A549 (cell line): ENCODE measurements around the gene IL1RAP. TPM values are rescaled to one million over a fixed set of nuclear protein-coding genes. Genes with fewer than 3 reads are reported as not detected.

ENCODE experiments used
- ATAC-seq, 2 experiments: fragments of 200-7000 bp in 1 of 2; fragments of >200 bp in 1 of 2; cut with Nextera tagmentation in 1 of 2; cut with Tn5 transposase in 1 of 2; 3 replicates each; pipeline versions ENCODE4 v1.8.0 to v1.9.1; 2018 to 2020; ENCODE audit warnings: mild to moderate bottlenecking in 1 of 2, moderate library complexity in 1 of 2
- CTCF ChIA-PET: fragments of 300-600 bp; sonication (Branson Sonifier 250); formaldehyde crosslinking; extraction: SDS; loops from one replicate; lab custom pipeline; 2021; ENCODE audit warnings: antibody characterized with exemption, inconsistent platforms; lab: Yijun Ruan, JAX
- POLR2A ChIA-PET: fragments of 350-600 bp; formaldehyde crosslinking; extraction: SDS; loops from one replicate; lab custom pipeline; 2021; ENCODE audit warnings: antibody characterized with exemption, inconsistent platforms; lab: Yijun Ruan, JAX
- DNase-seq, 2 experiments: peaks; one replicate each; pipeline versions ENCODE4 v3.0.0 to v3.0.0-alpha.2; 2011 to 2016; ENCODE audit warnings: low read depth in 1 of 2, low spot score in 1 of 2
- FAIRE-seq: peaks from 2 replicates; lab custom pipeline; 2011; peaks lifted over from hg19 to GRCh38; lab: Jason Lieb, UNC
- H3K27ac ChIP-seq, 2 experiments: fragments of >200 bp; sonication (Bioruptor Twin); formaldehyde crosslinking; 3 replicates each; pipeline ENCODE4 v1.5.1; 2016 to 2017
- H3K4me1 ChIP-seq: fragments of >200 bp; sonication (Bioruptor Twin); formaldehyde crosslinking; 3 replicates; pipeline ENCODE4 v1.6.1; 2016
- H3K4me2 ChIP-seq: fragments of >200 bp; sonication (Bioruptor Twin); formaldehyde crosslinking; 3 replicates; pipeline ENCODE4 v1.6.1; 2016
- H3K4me3 ChIP-seq: fragments of >200 bp; sonication (Bioruptor Twin); formaldehyde crosslinking; 3 replicates; pipeline ENCODE4 v1.5.1; 2016
- H3K9me3 ChIP-seq: fragments of >200 bp; sonication (Bioruptor Twin); formaldehyde crosslinking; 3 replicates; pipeline ENCODE4 v1.6.1; 2016
- CBX8 ChIP-seq: fragments of 200-600 bp; sonication (generic); IDR thresholded peaks from 2 replicates; pipeline ENCODE4 v1.6.1; 2016
- EHMT2 ChIP-seq: fragments of 200-600 bp; sonication (generic); IDR thresholded peaks from 2 replicates; pipeline ENCODE4 v1.6.1; 2016; ENCODE audit warnings: antibody characterized with exemption, low read depth, mild to moderate bottlenecking, moderate library complexity
- ELK1 ChIP-seq: fragments of 150-350 bp; IDR thresholded peaks from 2 replicates; pipeline ENCODE4 v1.6.1; 2014; ENCODE audit warnings: low read depth, mild to moderate bottlenecking, low read length
- EP300 ChIP-seq, 2 experiments: fragments of >200 bp; sonication (Bioruptor Twin); formaldehyde crosslinking; IDR thresholded peaks; 2 replicates in 1 of 2; 3 replicates in 1 of 2; pipeline ENCODE4 v1.6.1; 2016 to 2017
- ESRRA ChIP-seq: fragments of 150-350 bp; IDR thresholded peaks from 2 replicates; pipeline ENCODE4 v1.6.1; 2014; ENCODE audit warnings: mild to moderate bottlenecking, low read length, borderline replicate concordance
- FOSB ChIP-seq: fragments of 250-450 bp; sonication (Bioruptor Pico); IDR thresholded peaks from 2 replicates; pipeline ENCODE4 v1.5.0; 2020; ENCODE audit warnings: mild to moderate bottlenecking, moderate library complexity
- FOXS1 ChIP-seq: fragments of 250-450 bp; sonication (Bioruptor Pico); IDR thresholded peaks from 2 replicates; pipeline ENCODE4 v1.5.0; 2020; ENCODE audit warnings: mild to moderate bottlenecking, moderate library complexity
- GATA3 ChIP-seq: IDR thresholded peaks from 2 replicates; pipeline ENCODE4 v1.6.1; 2012; ENCODE audit warnings: borderline replicate concordance
- HDAC2 ChIP-seq: fragments of 200-600 bp; sonication (generic); IDR thresholded peaks from 2 replicates; pipeline ENCODE4 v1.6.1; 2016
- HOXA7 ChIP-seq: fragments of 250-450 bp; sonication (Bioruptor Pico); IDR thresholded peaks from 2 replicates; pipeline ENCODE4 v1.5.0; 2020; ENCODE audit warnings: mild to moderate bottlenecking, moderate library complexity
- HOXB5 ChIP-seq: fragments of 250-450 bp; sonication (Bioruptor Pico); IDR thresholded peaks from 2 replicates; pipeline ENCODE4 v1.5.0; 2020; ENCODE audit warnings: mild to moderate bottlenecking, moderate library complexity
- JUN ChIP-seq, 2 experiments: fragments of >200 bp; sonication (Bioruptor Twin); formaldehyde crosslinking; IDR thresholded peaks; 2 replicates in 1 of 2; 3 replicates in 1 of 2; pipeline ENCODE4 v1.6.1; 2016 to 2017
- KDM1A ChIP-seq: fragments of 200-600 bp; sonication (generic); IDR thresholded peaks from 2 replicates; pipeline ENCODE4 v1.6.1; 2016; ENCODE audit warnings: low read depth, mild to moderate bottlenecking
- MAFK ChIP-seq: fragments of 450-650 bp; IDR thresholded peaks from 2 replicates; pipeline ENCODE4 v1.6.1; 2014; ENCODE audit not compliant: partially characterized antibody
- PBX3 ChIP-seq: IDR thresholded peaks from 2 replicates; pipeline ENCODE4 v1.6.1; 2012
- TP53 ChIP-seq: fragments of 250-450 bp; sonication (Bioruptor Pico); IDR thresholded peaks from 2 replicates; pipeline ENCODE4 v1.5.0; 2021; ENCODE audit warnings: mild to moderate bottlenecking, moderate library complexity
- ZC3H11A ChIP-seq: fragments of 450-650 bp; IDR thresholded peaks from 2 replicates; pipeline ENCODE4 v1.6.1; 2014; ENCODE audit warnings: antibody characterized with exemption, mild to moderate bottlenecking
- ZFP36 ChIP-seq: fragments of 450-650 bp; IDR thresholded peaks from 2 replicates; pipeline ENCODE4 v1.6.1; 2014; ENCODE audit warnings: borderline replicate concordance; ENCODE audit not compliant: partially characterized antibody
- WGBS: methylation state at CpG from one replicate; pipeline ENCODE4 v1.1.6; 2017; ENCODE audit errors: missing lambda C conversion rate; 5-methylcytosine and 5-hydroxymethylcytosine counted together
- polyA plus RNA-seq, 4 experiments: library from polyadenylated mRNA; depleted of rRNA in 3 of 4; stranded (reverse); fragments of >200 nt; fragmentation: RNase III in 1 of 4; extraction: RNeasy Plus Mini Kit Qiagen cat#74134 plus additional on column Dnase treatment in 1 of 4; gene quantifications; 2 replicates in 3 of 4; 3 replicates in 1 of 4; pipeline ENCODE4 v1.2.3, GENCODE V29; 2011 to 2017
- TF ChIP-seq, protein P1 (sequence below): fragments of 250-450 bp; sonication (Bioruptor Pico); IDR thresholded peaks from 2 replicates; pipeline ENCODE4 v1.5.0; 2020; ENCODE audit warnings: low read depth, mild to moderate bottlenecking, moderate library complexity
- TF ChIP-seq, protein P2 (sequence below): IDR thresholded peaks from 2 replicates; pipeline ENCODE4 v1.6.1; 2012
- TF ChIP-seq, protein P3 (sequence below): fragments of 200-600 bp; sonication (generic); IDR thresholded peaks from 2 replicates; pipeline ENCODE4 v1.6.1; 2016; ENCODE audit warnings: antibody characterized with exemption, mild to moderate bottlenecking, moderate library complexity
- TF ChIP-seq, protein P4 (sequence below): fragments of >200 bp; sonication (Bioruptor Twin); formaldehyde crosslinking; IDR thresholded peaks from 3 replicates; pipeline ENCODE4 v1.5.1; 2016

The IL1RAP gene
- polyA plus RNA-seq, 2 of the 4 experiments (the other 2 are of a cell fraction) = 3.9 to 18.5 TPM

- ChIA-PET CTCF (no interaction called here), POLR2A (no interaction called here)
- Histone ChIP-seq H3K4me3 (no peak overlapping the region), H3K27ac (no peak overlapping the region), H3K4me1 (peaks cover 22% of the 10 kb centered on the region), H3K4me2 (no peak overlapping the region), H3K9me3 (no peaks in the 10 kb centered on the region)
- no peak for TF ChIP-seq JUN (IDR thresholded peaks at IDR 0.05)
- no peak for FAIRE-seq
- no peak for ATAC-seq
- no peak for DNase-seq
- WGBS = 88% methylated on average over 3 of the region's 3 CpGs
Measured at GRCh38 chr3:190539526-190539925, 25.6 kb downstream of the IL1RAP start.

DNA sequence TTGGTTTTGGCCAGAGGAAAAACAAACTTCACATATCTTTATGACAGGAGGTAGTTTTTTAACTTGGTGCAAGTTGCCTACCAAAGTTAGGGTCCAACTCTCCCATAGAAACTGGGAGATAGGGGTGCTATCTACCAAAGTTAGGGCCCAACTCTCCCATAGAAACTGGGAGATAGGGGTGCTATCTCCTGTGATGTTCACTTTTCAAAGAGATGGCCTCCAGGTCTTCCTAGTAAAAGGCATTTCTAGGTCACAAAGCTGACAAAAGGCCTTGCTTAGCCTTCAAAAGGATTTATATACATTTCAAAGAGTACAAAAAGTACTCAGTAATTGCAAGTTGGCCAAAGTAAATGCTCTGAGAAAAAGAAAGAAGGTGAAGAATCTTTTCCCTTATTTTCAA lies 27.1 kb downstream of the IL1RAP start:
- ATAC-seq (no peak), FAIRE-seq (no peak), DNase-seq (no peak)
- ChIA-PET POLR2A (no interaction called here), CTCF (interaction anchor here (1.0 to 1.2 kb wide), 2 partner anchors 8 to 26 kb away, joined by 3 to 4 read pairs; no protein-coding TSS in a partner anchor)
- Histone ChIP-seq H3K4me1 (0 out of 3 replicates have a peak, but pooled peaks cover 10% of the 10 kb centered on the region), H3K9me3 (no peaks in the 10 kb centered on the region), H3K27ac (no peak overlapping the region; a peak in 1 of 6 replicates), H3K4me3 (no peak overlapping the region), H3K4me2 (peak overlapping the region; percentile 13; the same call in 1 of the 3 replicates)
- no peak for TF ChIP-seq ZC3H11A
- TF ChIP-seq, protein P1, sequence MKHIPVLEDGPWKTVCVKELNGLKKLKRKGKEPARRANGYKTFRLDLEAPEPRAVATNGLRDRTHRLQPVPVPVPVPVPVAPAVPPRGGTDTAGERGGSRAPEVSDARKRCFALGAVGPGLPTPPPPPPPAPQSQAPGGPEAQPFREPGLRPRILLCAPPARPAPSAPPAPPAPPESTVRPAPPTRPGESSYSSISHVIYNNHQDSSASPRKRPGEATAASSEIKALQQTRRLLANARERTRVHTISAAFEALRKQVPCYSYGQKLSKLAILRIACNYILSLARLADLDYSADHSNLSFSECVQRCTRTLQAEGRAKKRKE (CRISPR knock-in tag) = no peak
- TF ChIP-seq, protein P2, sequence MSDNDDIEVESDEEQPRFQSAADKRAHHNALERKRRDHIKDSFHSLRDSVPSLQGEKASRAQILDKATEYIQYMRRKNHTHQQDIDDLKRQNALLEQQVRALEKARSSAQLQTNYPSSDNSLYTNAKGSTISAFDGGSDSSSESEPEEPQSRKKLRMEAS = no peak
- TF ChIP-seq ZFP36 = no peak
- no peak for TF ChIP-seq ELK1

GRCh38 chr3:190541560-190541959 lies 27.7 kb downstream of the IL1RAP start:
- ATAC-seq (no peak), DNase-seq (no peak)
- no peaks in the 10 kb centered on the region for H3K9me3 ChIP-seq
- no peak overlapping the region; the same call in 2 of the 3 replicates for H3K4me2 ChIP-seq
- ChIA-PET POLR2A (no interaction called here), CTCF (interaction anchor here (1.8 kb wide), 1 partner anchor 80 kb away, joined by 3 read pairs; no protein-coding TSS in a partner anchor)
- no peak overlapping the region; a peak in 1 of 6 replicates for H3K27ac ChIP-seq
- no peak overlapping the region for H3K4me3 ChIP-seq
- WGBS = 88% methylated on average over 2 of the region's 2 CpGs
- H3K4me1 ChIP-seq = 0 out of 3 replicates have a peak, but pooled peaks cover 8% of the 10 kb centered on the region
- no peak for TF ChIP-seq TP53 (CRISPR knock-in tag)
- no peak for TF ChIP-seq JUN (IDR thresholded peaks at IDR 0.05)
- no peak for TF ChIP-seq ZFP36
- TF ChIP-seq HOXA7 = no peak
- TF ChIP-seq ESRRA = no peak
- TF ChIP-seq, all 56 proteins: peak for 0
- FAIRE-seq = no peak

GRCh38 chr3:190542846-190543245 lies 29.0 kb downstream of the IL1RAP start:
- FAIRE-seq = no peak
- CTCF ChIA-PET = interaction anchor here (1.8 kb wide), 1 partner anchor 79 kb away, joined by 3 read pairs; no protein-coding TSS in a partner anchor
- TF ChIP-seq PBX3 = no peak
- no peak for TF ChIP-seq GATA3
- TF ChIP-seq HOXB5 (CRISPR knock-in tag) = no peak
- no peak for TF ChIP-seq CBX8
- no peak for TF ChIP-seq EP300 (IDR thresholded peaks at IDR 0.05)
- TF ChIP-seq HDAC2 = no peak
- TF ChIP-seq JUN (IDR thresholded peaks at IDR 0.05) = no peak
- TF ChIP-seq EHMT2 = no peak
- no peak for TF ChIP-seq KDM1A
- no peak for TF ChIP-seq FOXS1
- no peak for TF ChIP-seq FOSB (CRISPR knock-in tag)
- no peak for TF ChIP-seq MAFK
- TF ChIP-seq, protein P3, sequence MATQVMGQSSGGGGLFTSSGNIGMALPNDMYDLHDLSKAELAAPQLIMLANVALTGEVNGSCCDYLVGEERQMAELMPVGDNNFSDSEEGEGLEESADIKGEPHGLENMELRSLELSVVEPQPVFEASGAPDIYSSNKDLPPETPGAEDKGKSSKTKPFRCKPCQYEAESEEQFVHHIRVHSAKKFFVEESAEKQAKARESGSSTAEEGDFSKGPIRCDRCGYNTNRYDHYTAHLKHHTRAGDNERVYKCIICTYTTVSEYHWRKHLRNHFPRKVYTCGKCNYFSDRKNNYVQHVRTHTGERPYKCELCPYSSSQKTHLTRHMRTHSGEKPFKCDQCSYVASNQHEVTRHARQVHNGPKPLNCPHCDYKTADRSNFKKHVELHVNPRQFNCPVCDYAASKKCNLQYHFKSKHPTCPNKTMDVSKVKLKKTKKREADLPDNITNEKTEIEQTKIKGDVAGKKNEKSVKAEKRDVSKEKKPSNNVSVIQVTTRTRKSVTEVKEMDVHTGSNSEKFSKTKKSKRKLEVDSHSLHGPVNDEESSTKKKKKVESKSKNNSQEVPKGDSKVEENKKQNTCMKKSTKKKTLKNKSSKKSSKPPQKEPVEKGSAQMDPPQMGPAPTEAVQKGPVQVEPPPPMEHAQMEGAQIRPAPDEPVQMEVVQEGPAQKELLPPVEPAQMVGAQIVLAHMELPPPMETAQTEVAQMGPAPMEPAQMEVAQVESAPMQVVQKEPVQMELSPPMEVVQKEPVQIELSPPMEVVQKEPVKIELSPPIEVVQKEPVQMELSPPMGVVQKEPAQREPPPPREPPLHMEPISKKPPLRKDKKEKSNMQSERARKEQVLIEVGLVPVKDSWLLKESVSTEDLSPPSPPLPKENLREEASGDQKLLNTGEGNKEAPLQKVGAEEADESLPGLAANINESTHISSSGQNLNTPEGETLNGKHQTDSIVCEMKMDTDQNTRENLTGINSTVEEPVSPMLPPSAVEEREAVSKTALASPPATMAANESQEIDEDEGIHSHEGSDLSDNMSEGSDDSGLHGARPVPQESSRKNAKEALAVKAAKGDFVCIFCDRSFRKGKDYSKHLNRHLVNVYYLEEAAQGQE = no peak
- TF ChIP-seq, protein P4, sequence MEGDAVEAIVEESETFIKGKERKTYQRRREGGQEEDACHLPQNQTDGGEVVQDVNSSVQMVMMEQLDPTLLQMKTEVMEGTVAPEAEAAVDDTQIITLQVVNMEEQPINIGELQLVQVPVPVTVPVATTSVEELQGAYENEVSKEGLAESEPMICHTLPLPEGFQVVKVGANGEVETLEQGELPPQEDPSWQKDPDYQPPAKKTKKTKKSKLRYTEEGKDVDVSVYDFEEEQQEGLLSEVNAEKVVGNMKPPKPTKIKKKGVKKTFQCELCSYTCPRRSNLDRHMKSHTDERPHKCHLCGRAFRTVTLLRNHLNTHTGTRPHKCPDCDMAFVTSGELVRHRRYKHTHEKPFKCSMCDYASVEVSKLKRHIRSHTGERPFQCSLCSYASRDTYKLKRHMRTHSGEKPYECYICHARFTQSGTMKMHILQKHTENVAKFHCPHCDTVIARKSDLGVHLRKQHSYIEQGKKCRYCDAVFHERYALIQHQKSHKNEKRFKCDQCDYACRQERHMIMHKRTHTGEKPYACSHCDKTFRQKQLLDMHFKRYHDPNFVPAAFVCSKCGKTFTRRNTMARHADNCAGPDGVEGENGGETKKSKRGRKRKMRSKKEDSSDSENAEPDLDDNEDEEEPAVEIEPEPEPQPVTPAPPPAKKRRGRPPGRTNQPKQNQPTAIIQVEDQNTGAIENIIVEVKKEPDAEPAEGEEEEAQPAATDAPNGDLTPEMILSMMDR = no peak

More at GRCh38 chr3:190542846-190543245, 29.0 kb downstream of the IL1RAP start:
- H3K27ac ChIP-seq = no peak overlapping the region; a peak in 1 of 6 replicates
- WGBS = 26% methylated on average over 1 of the region's 1 CpG
- 0 out of 3 replicates have a peak, but pooled peaks cover 4% of the 10 kb centered on the region for H3K4me1 ChIP-seq
- no peak for ATAC-seq
- DNase-seq = no peak
- H3K4me2 ChIP-seq = no peak overlapping the region
- POLR2A ChIA-PET = no interaction called here
- no peaks in the 10 kb centered on the region for H3K9me3 ChIP-seq
- no peak overlapping the region for H3K4me3 ChIP-seq
